Stimulated activated naive CD8-positive, alpha-beta T cell treated with anti-CD3 and anti-CD28 coated beads, Interleukin-15, amount 100 ng/mL, for 72 hours (primary cell): ENCODE data around the gene PARP15.

Experiments
- ATAC-seq: fragments of 150-1000 bp; cut with Tn5 transposase; 2 replicates; pipeline ENCODE4 v1.10.0; 2021; ENCODE audit warnings: mild to moderate bottlenecking, moderate library complexity
- DNase-seq, 2 donors: peaks; one replicate each; pipeline ENCODE4 v3.0.0; 2021 to 2022
- H3K27ac Mint-ChIP-seq, 2 donors: one replicate each; pipeline ENCODE4 v1.8.0; 2022; ENCODE audit warnings: mild to moderate bottlenecking in 2 of 2, mixed read lengths in 2 of 2, moderate library complexity in 2 of 2
- H3K27me3 Mint-ChIP-seq: one replicate; pipeline ENCODE4 v1.8.0; 2022; ENCODE audit warnings: mixed read lengths
- H3K4me1 Mint-ChIP-seq: one replicate; pipeline ENCODE4 v1.8.0; 2022; ENCODE audit warnings: mild to moderate bottlenecking, mixed read lengths
- H3K4me3 Mint-ChIP-seq, 2 donors: one replicate each; pipeline ENCODE4 v1.8.0; 2022; ENCODE audit warnings: mild to moderate bottlenecking in 2 of 2, mixed read lengths in 2 of 2, moderate library complexity in 1 of 2
- H3K9me3 Mint-ChIP-seq, 2 donors: one replicate each; pipeline ENCODE4 v1.8.0; 2022; ENCODE audit warnings: mixed read lengths in 2 of 2

PARP15 gene

DNA sequence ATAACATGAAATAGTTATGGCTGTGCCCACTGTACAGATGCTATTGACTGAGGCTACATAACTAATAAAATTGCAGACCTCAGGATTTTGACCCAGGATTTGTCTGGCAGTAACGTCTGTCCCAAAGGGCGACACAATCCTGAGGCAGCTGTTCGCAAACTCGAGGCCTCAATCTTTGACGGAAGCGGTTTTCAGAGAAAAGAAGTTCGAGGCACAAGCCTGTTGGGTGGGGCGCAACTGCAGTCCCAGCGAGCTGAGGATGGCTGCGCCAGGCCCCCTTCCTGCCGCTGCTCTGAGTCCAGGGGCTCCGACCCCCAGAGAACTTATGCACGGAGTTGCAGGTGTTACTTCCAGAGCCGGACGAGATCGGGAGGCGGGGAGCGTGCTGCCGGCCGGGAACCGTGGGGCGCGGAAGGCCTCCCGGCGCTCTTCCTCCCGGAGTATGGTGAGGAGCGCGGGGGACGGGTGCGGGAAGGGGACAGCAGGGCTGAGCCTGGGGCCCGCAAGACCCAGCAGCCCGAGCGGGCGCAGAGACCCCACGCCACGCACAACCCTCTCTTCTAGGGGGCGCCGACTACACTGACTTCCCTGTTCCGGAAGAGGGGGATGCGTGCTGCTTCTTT, at the start of gene PARP15:
Gene PARP15, plus strand, starts transcription at position 242 of the 623 bp plus-strand sequence. Its CDS starts 18 bp downstream, at position 260.
- Mint-ChIP-seq H3K9me3 (peaks cover 12 to 16% of the 10 kb centered on the region in 2 donors), H3K27me3 (no peaks in the 10 kb centered on the region), H3K4me3 (peak within 1 kb of the TSS; percentile 98 to 99), H3K27ac (peak within 1 kb of the TSS; percentile 98 to 99), H3K4me1 (peaks cover 52% of the 10 kb centered on the region)
- DNase-seq (peak; percentile 43 to 51), ATAC-seq (peak; percentile 61)

DNA sequence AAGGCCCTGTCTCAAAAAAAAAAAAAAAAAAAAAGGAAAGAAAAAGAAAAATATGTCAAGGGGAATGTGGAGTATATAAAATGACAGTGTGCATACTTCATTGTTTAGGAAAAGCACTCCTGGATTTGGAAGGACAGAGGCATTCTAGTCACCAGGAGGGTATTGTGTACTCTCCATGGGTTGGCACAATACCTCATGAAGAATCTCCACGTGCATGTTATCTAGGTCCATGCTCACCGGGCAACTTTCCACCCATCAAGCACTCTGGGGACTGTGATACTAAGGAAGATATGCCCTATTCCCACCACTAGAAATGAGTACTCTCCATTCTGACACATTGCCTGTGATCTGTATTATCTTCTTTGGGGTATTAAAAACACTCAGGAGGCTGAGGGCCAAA, 47.3 kb upstream of the PARP15 start:
- peaks cover 37% of the 10 kb centered on the region for H3K4me1 Mint-ChIP-seq
- no peak for DNase-seq
- H3K27me3 Mint-ChIP-seq, result no peaks in the 10 kb centered on the region
- H3K9me3 Mint-ChIP-seq, result no peaks in the 10 kb centered on the region
- ATAC-seq, result no peak
- H3K4me3 Mint-ChIP-seq, result no peak overlapping the region
- H3K27ac Mint-ChIP-seq, result no peak overlapping the region

DNA sequence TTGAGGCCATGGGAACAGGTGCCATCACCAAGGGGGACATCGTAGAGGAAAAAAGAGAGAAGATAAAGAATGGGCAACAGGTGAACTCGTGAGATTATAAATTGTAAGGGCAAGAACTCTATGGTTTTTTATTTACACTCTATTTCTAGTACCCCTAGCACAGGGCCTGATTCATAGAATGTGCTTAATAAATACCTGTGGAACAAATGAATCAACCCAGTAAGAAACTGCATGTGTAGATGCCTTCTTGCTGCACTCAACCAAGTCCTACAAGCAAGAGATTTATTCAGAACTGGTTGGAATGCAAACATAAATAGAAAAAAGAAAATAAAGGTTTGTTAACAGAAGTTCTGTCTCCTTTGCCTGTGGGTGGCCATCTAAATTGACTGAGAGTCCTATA, 44.0 kb upstream of the PARP15 start:
- Mint-ChIP-seq H3K27me3 (no peaks in the 10 kb centered on the region), H3K4me1 (peaks cover 47% of the 10 kb centered on the region), H3K9me3 (no peaks in the 10 kb centered on the region), H3K4me3 (peak overlapping the region; percentile 4 to 67), H3K27ac (peak overlapping the region in 1 of 2 donors; percentile 59)
- DNase-seq (no peak), ATAC-seq (peak; percentile 53)

DNA sequence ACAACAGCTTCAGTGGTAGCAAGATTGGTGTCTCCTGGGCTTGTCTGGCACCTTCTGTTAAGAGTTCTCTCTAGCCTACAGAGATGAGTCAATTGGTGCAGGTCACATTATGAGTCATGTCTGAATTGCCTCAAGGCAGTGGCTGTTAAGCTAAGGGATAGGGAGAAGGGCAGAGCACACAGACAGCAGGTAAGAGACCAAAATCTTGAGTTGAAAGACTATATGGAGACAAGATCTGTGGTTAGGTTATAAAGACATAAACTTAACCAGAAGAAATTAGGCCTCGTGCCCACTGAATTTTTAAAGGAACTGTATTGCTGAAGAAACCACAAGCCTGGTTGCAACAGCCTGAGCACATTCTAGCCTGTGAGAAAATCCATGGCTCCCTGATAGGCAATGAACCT, 43.5 kb upstream of the PARP15 start:
- peaks cover 48% of the 10 kb centered on the region for H3K4me1 Mint-ChIP-seq
- peak; percentile 99 for ATAC-seq
- peak overlapping the region; percentile 34 to 40 for H3K4me3 Mint-ChIP-seq
- H3K9me3 Mint-ChIP-seq, result no peaks in the 10 kb centered on the region
- H3K27ac Mint-ChIP-seq, result peak overlapping the region in 1 of 2 donors; percentile 59
- DNase-seq, result peak; percentile 68 to 77
- no peaks in the 10 kb centered on the region for H3K27me3 Mint-ChIP-seq

DNA sequence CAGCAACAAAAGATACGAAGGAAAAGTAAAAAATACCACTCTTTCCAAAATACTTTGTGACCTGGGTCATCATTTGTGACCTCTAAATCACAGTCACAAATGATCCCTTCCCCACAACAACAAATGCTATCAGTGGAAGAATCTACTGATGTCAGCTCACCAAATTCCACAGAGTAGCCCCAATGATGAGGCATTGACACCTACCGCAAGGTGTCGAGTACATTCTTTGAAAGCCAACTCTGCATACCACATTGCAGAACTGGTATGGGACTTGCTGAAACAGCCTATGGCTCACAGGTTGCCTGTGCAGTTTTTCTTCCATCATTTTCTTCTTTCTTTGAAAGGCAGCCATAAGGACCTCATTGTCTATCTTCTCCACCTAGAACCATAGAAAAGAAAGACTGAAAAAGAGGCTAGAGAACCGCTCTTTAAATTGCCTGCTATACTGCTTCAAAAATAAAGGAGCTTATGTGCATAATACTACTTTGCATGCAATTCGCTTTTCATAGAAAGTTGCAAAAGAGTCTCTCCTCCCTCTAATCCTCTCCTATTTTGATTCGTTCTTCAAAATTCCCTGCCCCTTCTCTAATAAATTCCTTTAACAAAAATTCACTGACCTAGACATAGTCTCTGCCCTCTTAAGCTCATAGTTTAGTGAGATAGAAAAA, 41.4 kb upstream of the PARP15 start:
- Mint-ChIP-seq H3K9me3 (no peaks in the 10 kb centered on the region), H3K27ac (no peak overlapping the region), H3K27me3 (no peaks in the 10 kb centered on the region), H3K4me3 (no peak overlapping the region), H3K4me1 (peaks cover 53% of the 10 kb centered on the region)
- DNase-seq (no peak), ATAC-seq (no peak)

DNA sequence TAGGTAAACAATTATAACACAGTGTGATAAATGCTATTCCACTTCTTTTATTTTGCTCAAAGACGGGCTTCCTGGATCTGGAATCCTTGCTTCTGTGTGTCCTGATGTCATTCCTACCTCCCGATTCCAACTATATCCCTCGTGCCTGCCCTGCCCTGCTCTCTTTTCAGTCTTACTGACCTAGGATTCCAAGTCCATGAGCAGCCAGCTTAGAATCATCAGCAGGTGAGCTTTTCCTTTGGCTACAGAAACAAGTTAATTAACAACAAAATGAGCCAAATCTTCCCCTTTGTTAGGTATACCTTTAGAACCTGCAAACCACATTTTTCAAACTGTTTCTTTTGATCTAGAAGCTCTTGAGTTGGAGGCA, 40.8 kb upstream of the PARP15 start:
- Mint-ChIP-seq H3K4me3 (no peak overlapping the region), H3K27me3 (no peaks in the 10 kb centered on the region), H3K27ac (no peak overlapping the region), H3K4me1 (peaks cover 52% of the 10 kb centered on the region), H3K9me3 (no peaks in the 10 kb centered on the region)
- ATAC-seq (no peak), DNase-seq (no peak)

DNA sequence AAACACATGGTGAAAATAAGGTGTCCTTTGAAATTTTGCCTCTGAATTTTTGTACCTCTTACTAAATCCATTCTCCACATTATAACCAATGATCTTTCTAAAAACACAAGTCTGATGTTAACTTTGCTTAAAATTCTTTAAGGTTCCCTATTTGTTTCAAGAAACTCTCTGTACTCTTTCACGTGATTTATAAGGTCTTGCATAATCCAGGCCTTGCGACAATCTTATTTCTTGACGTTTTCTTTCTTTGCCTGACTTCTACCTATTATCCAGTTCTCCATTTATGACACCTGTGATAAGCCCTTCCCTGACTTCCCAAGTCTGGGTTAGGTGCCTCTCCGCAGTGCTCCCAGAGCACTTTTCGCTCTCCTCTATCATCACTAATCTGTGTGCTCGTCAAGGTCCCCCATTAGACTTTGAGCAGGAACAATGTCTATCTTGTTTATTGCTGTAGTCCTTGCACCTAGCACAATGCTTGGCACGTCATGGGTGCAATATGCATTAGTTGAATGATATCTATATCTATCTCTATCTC, 38.4 kb upstream of the PARP15 start:
- Mint-ChIP-seq H3K27me3 (no peaks in the 10 kb centered on the region), H3K27ac (no peak overlapping the region), H3K9me3 (no peaks in the 10 kb centered on the region), H3K4me3 (no peak overlapping the region), H3K4me1 (peaks cover 30% of the 10 kb centered on the region)
- DNase-seq (no peak), ATAC-seq (no peak)

DNA sequence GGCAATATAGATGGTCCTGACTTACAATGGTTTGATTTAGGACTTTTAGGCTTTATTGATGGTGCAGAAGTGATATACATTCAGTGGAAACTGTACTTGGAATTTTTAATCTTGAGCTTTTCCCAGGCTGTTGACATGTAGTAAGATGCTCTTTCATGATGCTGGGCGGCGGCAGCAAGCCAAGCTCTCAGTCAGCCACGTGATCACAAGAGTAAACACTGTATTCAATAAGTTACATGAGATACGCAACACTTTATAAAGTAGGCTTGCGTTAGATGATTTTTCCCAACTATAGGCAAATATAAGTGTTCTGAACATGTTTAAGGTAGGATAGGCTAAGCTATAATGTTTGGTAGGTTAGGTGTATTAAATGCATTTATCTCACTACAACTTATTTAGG, 31.3 kb upstream of the PARP15 start:
- no peak overlapping the region for H3K4me3 Mint-ChIP-seq
- ATAC-seq, result no peak
- peaks cover 4% of the 10 kb centered on the region for H3K4me1 Mint-ChIP-seq
- no peaks in the 10 kb centered on the region for H3K27me3 Mint-ChIP-seq
- DNase-seq, result no peak
- H3K9me3 Mint-ChIP-seq, result no peaks in the 10 kb centered on the region
- H3K27ac Mint-ChIP-seq, result no peak overlapping the region

DNA sequence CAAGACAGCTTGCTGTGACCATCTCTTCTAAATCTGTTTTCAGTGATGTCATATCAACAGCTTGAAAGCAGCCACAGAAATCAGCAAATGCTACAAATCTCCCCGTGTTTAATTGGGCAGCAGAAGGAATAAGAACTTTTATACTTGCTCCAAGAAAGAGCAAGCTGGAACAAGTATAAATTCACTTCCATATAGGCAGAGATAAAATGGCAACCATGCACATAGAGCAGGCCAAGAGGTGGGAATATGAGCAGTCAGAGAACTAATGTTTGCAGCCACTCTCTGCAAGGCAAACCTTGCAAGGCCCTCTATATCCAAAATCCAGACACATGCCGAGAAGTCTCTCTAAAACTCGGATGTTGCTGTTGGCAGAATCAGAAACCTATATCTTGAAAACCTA, 29.4 kb upstream of the PARP15 start:
- DNase-seq (no peak), ATAC-seq (no peak)
- no peak overlapping the region for H3K4me3 Mint-ChIP-seq
- H3K27ac Mint-ChIP-seq, result no peak overlapping the region
- H3K9me3 Mint-ChIP-seq, result no peaks in the 10 kb centered on the region
- peaks cover 7% of the 10 kb centered on the region for H3K4me1 Mint-ChIP-seq
- H3K27me3 Mint-ChIP-seq, result no peaks in the 10 kb centered on the region

DNA sequence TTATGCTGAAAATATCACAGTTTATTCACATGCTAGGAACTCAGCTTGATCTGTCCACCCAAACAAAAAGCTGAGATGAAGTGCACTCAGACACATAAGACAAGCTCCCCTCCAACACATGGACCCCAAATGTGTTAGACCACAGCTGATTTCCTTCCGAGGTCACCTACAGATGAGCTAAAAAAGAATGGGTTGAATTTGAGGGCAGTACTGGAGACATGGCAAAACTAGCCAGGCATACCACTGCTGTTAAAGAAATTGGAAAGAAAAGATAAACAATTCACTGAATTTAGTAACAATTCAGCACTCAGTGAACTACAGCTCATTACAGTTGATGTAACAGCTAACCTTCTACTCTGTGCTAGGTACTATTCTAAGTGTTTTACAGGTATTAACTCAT, 28.8 kb upstream of the PARP15 start:
- H3K4me1 Mint-ChIP-seq, result peaks cover 11% of the 10 kb centered on the region
- no peak overlapping the region for H3K27ac Mint-ChIP-seq
- ATAC-seq, result no peak
- H3K27me3 Mint-ChIP-seq, result no peaks in the 10 kb centered on the region
- no peak overlapping the region for H3K4me3 Mint-ChIP-seq
- no peaks in the 10 kb centered on the region for H3K9me3 Mint-ChIP-seq
- DNase-seq, result no peak

DNA sequence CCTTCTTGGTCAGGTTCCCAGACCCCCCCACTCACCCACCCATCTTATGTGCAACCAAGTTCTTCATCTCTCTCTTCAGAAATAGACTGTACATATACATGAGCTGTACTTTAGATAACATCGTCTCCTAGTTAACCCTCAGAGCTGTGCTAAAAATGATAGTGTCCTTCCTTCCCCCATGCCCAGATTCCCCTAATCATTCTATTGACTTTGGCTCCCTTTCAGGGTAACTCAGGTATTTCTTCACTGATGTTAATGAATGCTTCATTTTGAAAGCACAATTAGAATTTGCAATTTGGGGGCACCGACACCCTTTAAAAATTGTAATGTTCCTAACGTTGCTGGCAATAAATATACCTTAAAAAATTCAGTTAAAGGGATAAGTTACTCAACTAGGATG, 24.3 kb upstream of the PARP15 start:
- ATAC-seq (no peak), DNase-seq (no peak)
- Mint-ChIP-seq H3K4me3 (no peak overlapping the region), H3K4me1 (peaks cover 7% of the 10 kb centered on the region), H3K27me3 (no peaks in the 10 kb centered on the region), H3K27ac (no peak overlapping the region), H3K9me3 (no peaks in the 10 kb centered on the region)

DNA sequence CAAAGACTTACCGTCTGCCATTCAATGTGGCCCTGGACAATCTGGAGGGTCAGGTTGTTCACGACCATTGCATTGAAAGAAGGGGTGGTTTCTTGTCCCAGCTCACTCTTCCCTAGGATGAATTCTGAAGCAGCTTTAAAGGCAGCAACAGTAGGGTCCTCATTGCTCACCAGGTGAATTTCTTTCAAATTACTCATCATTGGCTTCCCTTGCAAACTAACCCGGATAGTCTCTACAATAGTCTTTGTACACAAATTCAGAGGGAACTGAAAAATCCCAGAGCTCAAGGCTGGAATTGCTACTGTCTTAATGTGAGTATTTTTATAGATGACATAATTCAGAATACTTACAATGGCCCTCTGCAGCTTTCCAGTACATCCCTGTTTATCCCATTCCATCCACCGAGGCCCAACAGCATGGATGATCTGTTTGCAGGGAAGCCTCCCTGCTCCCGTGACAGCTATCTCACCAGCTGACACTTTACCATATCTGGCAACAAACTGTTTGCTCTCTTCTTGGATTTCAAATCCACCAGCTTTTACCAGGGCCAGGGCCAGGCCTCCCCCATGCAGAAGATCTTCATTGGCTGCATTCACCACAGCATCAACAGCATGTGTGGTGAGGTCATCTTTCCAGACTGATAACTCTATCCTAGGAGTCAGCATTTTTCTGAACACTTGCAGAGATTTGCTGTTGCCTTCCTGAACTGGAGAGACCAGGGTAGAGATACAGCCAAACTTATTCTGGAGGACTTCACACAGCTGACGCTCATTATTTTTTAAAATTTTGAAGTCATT, 22.0 kb upstream of the PARP15 start:
- DNase-seq (no peak), ATAC-seq (no peak)
- Mint-ChIP-seq H3K27me3 (no peaks in the 10 kb centered on the region), H3K4me1 (peaks cover 9% of the 10 kb centered on the region), H3K4me3 (no peak overlapping the region), H3K9me3 (no peaks in the 10 kb centered on the region), H3K27ac (no peak overlapping the region)

DNA sequence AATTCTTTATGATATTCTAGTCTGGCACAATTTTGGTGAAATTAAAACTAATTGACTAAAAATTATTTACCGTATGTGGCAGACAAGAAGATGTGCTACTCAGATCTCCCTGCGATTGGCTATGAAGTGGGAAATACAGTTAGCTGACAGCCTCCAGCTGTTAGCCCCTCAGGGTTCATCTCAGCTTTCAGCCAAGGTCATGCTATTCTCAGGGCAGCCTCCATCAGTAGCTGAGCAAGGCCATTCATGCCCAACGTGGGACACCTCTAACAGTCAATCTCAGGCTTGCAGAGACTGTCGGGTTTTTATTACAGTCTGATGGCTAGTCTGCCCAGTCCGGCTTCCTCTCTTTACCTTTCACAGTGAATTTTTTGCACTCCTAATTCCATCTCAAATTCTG, 20.1 kb upstream of the PARP15 start:
- no peak for ATAC-seq

DNA sequence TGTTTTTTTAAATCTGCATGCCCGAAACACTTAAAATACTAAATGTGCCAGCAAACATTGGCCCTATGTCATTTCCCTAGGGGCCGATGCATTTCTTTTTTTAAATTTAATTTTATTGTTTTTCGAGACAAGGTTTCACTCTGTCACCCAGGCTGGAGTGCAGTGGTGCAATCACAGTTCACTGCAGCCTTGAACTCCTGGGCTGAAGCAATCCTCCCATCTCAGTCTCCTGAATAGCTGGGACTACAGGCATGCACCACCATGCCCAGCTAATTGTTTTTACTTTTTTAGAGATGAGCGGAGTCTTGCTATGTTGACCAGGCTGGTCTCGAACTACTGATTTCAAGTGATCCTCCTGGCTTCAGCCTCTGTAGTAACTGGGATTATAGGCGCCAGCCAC, 18.8 kb upstream of the PARP15 start:
- Mint-ChIP-seq H3K9me3 (no peaks in the 10 kb centered on the region), H3K27ac (no peak overlapping the region), H3K27me3 (no peaks in the 10 kb centered on the region), H3K4me3 (no peak overlapping the region), H3K4me1 (peaks cover 34% of the 10 kb centered on the region)
- ATAC-seq (no peak), DNase-seq (no peak)

More for the DNA sequence above, 20.1 kb upstream of the PARP15 start:
- Mint-ChIP-seq H3K27me3 (no peaks in the 10 kb centered on the region), H3K4me3 (no peak overlapping the region), H3K9me3 (no peaks in the 10 kb centered on the region), H3K4me1 (peaks cover 28% of the 10 kb centered on the region), H3K27ac (no peak overlapping the region)
- DNase-seq, result no peak

DNA sequence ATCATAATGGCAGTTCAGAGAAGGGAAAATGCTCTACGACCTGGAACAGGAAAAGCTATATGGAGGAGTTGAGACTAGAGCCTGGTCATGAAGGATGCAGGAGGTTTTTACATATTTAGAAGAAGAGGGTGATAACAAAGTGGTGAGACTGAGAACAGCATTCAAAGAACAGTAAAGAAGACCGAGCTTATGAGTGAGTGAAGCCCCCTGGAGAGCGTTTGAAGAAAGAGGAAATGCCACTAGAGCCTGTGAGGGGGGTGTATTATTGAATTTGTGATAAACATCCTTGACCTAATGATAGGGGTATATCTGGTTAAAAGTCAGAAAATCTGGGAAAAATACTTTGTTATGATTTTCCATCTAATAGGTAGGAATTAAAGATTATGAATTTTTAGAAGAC, 17.5 kb upstream of the PARP15 start:
- Mint-ChIP-seq H3K27me3 (no peaks in the 10 kb centered on the region), H3K4me1 (peaks cover 40% of the 10 kb centered on the region), H3K9me3 (no peaks in the 10 kb centered on the region), H3K4me3 (no peak overlapping the region), H3K27ac (no peak overlapping the region)
- DNase-seq, result no peak
- ATAC-seq, result no peak

DNA sequence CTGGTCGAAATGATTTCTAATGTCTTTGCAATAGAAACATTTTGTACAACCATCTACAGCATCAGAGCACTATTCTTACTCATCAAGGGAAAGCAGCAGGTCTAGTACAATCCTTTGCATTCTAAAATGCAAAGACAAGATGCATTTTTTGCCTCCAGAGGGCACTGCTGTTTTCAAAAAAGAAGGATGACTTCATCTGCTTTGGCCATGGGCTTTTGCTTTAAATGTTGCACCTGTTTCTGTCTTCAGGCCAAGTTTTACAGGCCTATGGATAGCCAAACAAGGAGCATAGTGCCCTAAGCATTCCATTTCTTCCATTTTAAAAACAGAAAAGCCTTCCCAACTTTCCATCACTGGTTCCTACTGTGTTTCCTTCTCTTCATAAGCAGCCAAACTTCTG, 16.8 kb upstream of the PARP15 start:
- Mint-ChIP-seq H3K4me1 (peaks cover 48% of the 10 kb centered on the region), H3K27ac (peak overlapping the region; percentile 29 to 50), H3K4me3 (no peak overlapping the region), H3K9me3 (no peaks in the 10 kb centered on the region), H3K27me3 (no peaks in the 10 kb centered on the region)
- peak; percentile 58 to 62 for DNase-seq
- peak; percentile 42 for ATAC-seq
